HG03442 (cell line): ENCODE measurements around the gene SLC5A11.
"Not testable (repeated sequence)": the region's sequence is repeated elsewhere in the genome, so short reads cannot be mapped to it uniquely, and the experiment has no call there.

Experiments
- ATAC-seq: cut with Tn5 transposase; IDR thresholded peaks from one replicate; pipeline ENCODE4 v1.9.1; 2021; ENCODE audit warnings: mild to moderate bottlenecking, moderate library complexity; ENCODE audit not compliant: unreplicated experiment

Gene SLC5A11, protein sequence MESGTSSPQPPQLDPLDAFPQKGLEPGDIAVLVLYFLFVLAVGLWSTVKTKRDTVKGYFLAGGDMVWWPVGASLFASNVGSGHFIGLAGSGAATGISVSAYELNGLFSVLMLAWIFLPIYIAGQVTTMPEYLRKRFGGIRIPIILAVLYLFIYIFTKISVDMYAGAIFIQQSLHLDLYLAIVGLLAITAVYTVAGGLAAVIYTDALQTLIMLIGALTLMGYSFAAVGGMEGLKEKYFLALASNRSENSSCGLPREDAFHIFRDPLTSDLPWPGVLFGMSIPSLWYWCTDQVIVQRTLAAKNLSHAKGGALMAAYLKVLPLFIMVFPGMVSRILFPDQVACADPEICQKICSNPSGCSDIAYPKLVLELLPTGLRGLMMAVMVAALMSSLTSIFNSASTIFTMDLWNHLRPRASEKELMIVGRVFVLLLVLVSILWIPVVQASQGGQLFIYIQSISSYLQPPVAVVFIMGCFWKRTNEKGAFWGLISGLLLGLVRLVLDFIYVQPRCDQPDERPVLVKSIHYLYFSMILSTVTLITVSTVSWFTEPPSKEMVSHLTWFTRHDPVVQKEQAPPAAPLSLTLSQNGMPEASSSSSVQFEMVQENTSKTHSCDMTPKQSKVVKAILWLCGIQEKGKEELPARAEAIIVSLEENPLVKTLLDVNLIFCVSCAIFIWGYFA

DNA sequence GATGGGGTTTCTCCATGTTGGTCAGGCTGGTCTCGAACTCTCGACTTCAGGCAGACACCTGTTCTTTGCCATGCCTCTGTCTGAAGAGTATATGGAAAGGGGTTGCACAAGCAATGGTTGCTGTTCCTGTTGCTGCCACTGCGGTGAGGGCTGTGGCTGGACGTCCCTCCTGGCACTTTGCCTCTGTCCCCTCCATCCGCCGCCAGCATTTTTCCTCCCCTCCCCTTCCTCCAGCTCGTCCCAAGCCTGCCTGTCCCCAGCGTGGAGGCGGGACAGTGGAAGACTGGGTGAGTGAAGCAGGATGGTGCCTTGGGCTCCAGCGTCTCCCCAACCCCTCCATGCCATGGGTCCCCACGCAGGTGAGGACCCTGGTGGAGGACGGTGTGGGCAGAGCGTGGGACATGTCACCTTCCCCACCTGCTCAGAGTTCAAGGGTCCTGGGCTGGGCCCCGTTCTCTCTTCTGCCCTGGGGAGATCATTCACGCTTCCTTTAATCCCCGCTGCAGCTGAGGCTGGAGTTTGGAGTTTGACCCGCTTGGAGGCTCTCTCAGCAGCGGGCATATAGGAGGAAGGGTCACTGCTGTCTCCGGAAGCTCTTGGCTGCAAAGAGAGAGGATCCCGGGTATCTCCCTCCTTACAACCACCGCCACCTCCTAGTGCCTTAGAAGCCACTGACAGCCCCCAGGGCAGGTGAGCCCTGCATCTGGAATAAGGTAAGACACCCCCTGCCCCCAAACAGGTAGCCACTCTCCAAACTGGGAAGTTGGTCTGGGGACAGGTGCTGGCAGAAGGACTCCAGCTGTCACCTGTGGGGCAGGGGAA lies at the start of gene SLC5A11:
SLC5A11 (plus strand) TSS at position 238 of the 822 bp plus-strand sequence. CDS start 12,681 bp downstream, outside the sequence.
- ATAC-seq, result no peak

DNA sequence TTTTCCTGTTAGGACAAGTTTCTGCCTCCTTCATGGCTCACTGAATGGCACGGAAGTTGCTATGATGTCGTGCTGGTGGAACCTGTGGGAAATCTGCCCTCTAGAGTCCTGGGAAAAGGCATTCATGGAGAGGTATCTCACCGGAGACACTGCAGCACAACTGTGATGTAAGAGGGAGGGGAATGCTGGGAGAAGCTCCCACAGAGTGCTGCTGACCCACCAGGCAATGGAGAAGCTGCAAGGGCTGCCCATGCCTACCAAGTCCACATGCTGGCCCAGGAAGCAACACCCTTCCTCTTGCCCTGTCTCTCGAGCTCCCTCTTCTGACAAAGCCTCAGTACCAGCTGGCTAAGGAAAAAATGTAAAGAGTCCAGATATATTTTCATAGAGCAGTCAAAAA lies 45.2 kb upstream of the SLC5A11 start:
- no peak for ATAC-seq

DNA sequence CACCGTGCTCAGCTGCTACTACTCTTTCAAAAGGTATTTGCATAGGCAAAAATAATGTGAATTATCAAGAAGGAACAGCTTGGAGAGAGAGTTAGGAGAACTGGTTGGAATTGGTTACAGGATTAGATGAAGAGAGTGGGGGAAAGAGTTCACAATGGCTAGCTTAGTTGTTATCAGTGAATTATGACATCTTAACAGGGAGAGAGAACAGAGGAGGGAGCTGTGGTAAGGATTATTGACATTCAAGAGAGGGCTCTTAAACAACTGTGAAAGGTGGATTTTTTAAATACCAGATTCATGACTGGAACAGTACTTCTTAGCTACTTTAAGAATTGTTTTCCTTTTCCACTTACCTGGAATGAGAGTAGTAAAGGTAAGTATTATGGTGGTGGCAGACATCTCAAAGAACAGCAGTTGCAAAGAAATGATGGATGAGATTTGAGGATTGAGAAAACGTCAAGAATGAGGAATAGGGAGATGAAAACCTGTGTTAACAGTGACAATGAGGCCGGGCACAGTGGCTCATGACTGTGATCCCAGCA lies 43.9 kb upstream of the SLC5A11 start:
- ATAC-seq, result no peak

DNA sequence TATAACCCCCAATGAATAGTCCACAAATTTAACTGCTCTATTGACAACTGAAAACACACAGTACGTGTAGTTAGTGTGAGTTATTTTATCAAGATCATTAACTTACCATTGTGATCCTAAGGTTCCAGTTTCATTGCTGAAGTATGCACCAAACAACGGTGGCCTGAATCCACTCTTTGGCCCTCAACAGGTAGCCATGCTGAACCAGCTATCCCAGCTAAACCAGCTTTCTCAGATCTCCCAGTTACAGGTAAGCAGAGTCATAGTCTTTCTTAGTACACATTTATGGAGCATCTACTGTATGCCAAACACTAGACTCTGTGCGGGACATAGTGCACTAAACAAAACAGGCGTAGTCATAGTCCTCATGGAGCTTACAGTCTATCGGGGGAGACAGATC lies 40.3 kb upstream of the SLC5A11 start:
- ATAC-seq, result no peak

DNA sequence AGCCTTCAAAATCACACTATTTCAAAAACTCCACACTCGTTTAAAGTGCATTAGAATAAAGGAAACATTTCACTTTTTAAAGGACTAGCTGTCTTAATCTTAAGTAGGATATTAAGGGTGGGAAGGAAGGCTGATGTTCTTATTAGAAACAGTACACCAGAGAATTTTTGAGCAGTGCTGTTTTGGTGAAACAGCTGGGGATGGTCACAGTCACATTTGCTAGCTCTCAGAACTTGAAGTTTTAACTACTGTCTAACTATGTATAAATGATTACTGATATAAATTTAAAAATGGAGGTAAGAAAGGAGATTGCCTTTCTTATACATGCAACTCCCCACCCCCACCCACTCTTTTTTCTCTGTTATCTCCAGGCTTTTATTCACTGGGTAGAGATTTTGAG lies 38.5 kb upstream of the SLC5A11 start:
- no peak for ATAC-seq

DNA sequence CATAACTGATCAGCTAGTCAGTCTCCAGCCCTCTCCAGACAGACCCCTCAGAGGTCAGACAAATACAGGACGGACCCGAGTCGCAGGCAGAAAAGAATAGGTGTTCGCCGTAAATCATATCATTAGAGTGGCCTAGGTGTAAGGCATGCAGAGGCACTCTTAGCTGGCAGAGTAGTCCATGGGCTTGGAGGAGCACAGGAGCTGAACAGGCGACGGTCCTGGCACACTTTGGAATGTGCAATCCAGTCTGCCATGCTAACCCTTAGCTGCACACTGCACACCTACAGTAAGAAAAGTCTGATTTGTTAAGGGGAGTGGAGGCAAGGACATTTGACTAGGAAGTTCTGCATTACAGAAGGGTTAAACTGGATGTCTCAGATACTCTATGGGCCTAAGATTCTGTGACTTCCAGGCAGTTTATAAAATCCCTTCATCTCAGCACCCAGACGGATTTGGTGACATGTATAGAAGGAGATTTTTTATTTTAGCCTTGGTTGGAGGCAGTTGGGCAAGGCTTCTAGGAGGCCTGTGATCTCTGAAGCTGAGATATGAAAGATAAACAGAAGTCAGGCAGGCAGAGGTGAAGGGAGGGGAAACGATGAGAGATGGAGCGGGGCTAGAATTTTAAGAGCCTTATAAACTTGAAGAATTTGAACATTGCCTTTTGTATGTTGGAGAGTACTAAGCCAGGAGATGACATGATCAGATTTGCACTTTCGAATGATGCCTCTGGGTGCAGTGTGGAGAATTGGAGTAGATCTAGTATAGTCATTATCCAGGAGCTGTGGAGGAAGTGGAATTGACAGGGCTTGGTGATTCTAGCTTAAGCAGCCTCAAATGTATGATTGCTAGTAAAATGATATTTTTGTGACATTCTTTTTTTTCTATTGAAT lies 34.6 kb upstream of the SLC5A11 start:
- ATAC-seq, result no peak

DNA sequence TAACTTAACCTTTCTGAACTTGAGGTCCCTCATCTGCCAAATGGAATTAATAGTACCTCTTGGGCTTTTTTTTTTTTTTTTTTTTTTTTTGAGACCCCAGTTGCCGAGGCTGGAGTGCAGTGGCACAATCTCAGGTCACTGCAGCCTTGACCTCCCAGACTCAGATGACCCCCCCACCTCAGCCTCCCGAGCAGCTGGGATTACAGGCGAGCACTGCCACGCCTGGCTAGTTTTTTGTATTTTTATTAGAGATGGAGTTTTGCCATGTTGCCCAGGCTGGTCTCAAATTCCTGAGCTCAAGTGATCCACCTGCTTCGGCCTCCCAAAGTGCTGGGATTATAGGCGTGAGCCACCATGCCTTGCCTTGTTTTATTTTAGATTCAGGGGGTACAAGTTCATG lies 33.0 kb upstream of the SLC5A11 start:
- ATAC-seq, result not testable (repeated sequence)

DNA sequence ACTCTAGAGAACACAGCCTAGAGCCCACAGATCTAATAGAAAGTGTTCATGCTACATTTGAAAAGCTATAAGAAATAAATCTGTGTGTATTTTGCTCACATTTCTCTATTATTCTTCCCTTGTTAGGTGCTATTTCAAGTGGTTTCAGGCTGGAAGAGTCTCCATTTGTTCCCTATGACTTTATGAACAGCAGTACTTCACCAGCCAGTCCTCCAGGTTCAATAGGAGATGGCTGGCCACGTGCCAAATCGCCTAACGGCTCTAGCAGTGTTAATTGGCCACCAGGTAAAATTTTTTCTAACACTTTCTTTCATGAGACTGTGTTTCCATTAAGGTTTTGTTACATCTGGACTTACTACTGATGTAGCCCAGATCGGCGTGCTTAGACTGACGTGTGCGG lies 30.7 kb upstream of the SLC5A11 start:
- no peak for ATAC-seq

DNA sequence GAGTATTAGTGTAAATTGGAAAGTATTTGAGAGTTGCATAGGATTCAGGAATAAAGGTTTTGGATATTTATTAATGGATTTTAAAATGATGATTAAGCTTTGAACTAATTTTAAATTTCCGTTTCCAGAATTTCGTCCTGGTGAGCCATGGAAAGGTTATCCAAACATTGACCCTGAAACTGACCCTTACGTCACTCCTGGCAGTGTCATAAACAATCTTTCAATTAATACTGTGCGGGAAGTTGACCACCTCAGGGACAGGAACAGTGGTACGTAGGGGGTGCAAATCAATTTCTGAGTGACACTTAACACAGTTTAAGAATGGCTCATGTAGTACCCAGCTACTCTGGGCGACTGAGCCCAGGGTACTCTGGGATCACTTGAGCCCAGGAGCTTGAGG lies 29.1 kb upstream of the SLC5A11 start:
- ATAC-seq, result no peak

DNA sequence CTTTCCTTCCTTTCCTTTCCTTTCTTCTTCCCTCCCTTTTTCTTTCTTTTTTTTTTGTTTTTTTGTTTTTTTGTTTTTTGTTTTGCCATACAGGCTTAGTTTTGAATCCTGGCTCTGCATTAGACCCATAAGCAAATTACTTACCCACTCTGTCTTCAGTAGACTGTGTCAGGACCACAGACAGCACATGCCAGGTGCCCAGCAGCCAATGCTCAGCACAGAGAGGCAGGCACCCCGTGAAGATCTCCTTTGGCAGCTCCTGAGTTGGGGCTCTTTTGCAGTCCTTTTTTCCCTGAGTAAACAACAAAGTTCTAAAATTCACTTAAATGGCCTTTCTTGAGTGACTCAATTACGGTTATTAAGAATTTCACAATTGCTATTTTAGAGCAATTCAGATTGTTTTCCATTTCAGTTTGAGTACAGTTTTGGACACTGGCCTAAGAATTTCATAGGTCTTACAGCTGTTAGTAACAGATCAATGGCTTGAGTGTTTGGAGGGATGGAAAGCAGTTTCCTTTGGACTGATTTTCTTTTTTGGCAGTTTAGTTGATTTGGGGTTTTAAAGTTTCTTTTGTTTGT lies 26.2 kb upstream of the SLC5A11 start:
- no peak for ATAC-seq

DNA sequence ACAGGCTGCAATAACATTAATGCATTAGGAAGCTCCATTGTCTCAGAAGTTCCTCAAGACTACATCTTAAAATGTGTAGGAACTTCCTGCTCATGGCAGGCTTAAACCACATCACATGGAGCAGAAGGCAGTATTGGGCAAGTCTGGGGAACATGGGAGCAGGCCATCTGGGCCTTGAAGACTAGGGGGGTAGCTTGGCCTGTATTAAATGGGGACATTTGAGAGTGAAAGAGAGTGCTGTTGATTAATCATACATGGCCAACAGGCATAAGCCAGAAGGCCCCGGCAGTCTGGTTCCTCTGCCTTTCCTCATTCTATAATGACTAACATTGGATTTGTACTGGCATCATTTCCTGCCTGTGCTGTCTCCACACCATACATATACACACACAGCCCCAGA lies 25.2 kb upstream of the SLC5A11 start:
- no peak for ATAC-seq

DNA sequence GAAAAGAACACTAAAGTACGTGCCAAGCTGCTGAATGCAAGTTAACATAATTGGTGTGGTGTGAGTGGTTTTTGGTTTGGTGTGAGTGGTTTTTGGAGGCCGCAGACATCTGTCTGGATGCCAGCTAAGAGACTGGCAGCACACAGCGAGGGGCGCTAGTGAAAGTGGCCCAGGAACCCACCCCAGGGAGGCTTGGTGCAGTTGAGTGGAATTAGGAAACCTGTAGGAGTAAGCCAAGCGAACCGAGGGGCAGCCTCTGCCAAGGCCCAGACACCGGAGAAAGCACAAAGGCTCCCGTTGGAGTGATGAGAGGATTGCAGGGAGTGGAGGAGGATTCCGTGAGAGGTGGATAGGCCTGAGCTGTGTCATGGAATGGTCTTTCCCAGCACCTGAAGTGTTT lies 24.6 kb upstream of the SLC5A11 start:
- ATAC-seq, result no peak

DNA sequence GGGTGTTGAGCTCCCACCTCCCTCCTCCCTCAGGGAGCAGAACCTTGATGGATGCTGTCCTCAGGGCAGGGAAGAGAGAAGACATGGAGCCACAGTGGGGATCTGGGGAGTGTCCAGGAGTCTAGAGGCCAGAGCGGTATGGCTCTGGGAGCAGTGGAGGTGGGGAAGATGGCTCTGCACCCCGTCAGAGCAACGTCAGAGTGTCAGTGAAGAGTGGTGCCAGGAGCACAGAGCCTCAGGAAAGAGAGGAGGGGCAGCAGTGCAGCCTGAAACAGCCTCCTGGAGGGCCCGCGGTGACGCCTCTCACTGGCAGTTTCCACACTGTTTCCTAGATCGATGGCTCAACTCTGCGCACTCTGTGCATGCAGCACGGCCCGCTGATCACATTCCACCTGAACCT lies 23.2 kb upstream of the SLC5A11 start:
- no peak for ATAC-seq

DNA sequence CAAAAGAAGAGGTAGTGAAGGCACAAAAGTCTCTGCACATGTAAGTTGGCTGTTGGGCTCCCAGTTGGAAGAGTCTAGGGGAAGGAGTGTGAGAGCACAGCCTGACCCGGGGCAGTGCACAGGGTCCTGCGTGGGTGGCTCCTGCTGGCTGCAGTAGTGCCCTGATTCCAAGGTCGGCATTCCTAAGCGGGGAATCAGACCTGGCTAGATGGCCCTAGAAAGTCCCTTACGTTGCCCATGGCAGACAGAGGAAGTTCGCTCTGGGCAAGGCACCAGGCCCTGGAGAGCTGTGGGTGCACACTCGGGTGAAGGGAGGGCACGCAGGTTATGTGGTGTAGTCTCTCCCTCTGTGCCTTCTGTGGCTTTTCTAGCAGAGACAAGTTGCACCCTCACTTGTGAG lies 22.8 kb upstream of the SLC5A11 start:
- ATAC-seq, result no peak

DNA sequence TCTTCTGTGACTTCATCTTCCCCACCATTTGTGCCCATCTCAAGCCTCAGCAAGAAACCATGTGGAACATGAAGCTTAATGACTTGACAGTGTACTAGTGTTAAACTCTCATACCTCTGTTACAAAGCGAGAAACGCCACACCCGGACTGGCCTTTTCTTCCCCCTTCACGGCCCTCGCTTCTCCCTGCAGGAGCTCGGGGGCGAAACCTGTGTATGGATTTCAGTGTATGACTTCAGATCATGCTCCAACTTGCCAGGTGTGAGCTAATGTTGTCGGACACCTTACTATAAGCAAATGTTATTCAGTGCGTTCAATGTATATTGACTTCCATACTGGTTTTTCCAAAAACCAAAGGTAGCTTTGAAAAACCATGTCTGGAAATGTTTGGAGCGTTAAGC lies 20.1 kb upstream of the SLC5A11 start:
- ATAC-seq, result no peak

DNA sequence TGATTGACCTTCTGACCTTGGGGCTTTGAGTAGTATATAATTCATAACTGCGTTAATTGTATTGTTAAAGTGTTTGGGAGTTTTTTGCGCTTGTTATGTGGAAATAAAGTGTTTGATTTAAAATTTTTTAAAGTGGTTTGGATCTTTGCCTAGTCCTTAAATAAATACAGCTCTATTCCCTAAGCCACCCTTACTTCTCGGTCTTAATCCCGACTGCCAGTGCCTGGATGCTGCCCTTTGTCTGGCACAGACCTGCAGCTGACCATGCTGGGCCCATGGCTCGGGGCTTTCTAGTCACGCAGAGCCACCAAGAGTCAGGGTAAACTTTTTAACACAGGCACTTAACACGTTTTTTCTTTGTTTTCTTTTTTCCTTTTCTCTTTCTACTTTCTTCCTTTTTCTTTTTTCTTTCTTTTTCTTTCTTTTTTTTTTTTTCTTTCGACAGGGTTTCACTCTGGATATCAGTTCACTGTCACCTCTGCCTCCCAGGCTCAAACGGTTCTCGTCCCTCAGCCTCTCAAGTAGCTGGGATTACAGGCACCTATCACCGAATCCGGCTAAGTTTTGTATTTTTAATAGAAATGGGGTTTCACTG lies 19.6 kb upstream of the SLC5A11 start:
- no peak for ATAC-seq

DNA sequence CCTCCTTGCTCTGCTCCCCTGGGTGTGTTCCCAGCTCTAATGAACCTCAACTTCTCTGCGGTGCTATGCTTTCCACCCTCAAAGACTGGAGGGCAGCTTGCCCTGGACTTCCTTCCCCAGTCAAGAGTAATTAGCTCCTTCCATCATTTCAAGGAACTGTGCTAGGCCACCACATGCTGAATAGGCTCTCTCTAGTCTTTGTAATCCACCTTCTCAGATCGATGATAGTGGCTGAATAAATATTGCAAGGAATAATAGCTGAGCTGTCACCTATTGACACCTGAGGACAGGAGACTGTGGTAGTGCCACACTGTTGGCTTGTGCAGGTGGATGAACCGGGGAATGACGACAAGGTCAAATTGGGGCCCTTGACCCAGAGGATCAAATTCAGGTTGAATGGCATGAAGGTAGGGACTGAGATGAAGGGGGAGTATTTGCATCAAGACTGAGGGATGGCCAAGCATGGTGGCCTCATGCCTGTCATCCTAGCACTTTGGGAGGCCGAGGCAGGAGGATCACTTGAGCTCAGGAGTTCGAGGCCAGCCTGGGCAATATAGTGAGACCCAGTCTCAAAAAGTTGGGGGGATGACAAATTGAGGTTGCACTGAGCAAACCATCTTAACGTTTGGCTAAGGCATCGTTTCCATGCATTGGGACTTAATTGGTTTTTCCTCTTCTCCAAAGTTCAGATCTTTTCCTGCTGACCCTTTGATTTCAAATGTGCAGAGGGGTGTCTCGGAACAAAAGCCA lies 18.8 kb upstream of the SLC5A11 start:
- ATAC-seq, result no peak

DNA sequence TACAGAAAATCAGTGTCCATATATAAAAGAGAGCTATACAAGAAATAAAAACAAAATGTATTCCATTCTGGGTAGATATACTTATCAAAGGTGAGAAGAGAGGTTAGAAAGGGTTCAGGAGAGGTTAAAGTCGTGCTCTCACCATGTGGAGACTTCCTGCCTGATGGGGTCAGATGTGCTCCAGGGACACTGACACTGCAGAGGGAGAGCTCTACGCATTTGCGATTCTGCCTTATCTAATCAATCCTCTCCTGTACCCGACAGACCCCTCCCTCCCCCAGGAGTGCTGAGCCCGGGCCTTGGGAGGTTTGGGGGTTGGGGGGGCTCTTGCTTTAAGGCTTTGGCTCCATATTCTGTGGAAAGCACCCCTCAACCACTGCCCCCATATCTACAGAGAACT lies 16.6 kb upstream of the SLC5A11 start:
- no peak for ATAC-seq

DNA sequence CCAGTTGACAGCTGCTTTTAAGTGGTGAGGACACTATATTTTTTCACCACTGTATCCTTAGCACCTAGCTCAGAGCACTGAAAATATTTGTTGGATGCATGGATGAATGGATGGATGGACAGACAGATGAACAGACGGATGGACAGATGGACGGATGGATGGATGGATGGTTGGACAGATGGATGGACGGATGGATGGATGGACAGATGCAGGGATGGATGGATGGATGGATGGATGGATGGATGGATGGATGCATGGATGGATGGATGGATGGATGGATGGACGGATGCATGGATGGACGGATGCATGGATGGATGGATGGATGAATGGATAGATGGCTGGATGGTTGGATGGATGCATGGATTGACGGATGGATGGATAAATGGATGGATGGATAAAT lies 12.4 kb upstream of the SLC5A11 start:
- no peak for ATAC-seq
